ENCODE results near the gene TRMT1L. TPM values are rescaled to one million over a fixed set of nuclear protein-coding genes. Genes with fewer than 3 reads are reported as not detected.

Gene TRMT1L
- total and polyA plus RNA-seq, 2 of the 8 experiments (the other 6 are each of a cell fraction or from before 2014, with no cell fraction given) = 13.8 to 22.3 TPM

DNA sequence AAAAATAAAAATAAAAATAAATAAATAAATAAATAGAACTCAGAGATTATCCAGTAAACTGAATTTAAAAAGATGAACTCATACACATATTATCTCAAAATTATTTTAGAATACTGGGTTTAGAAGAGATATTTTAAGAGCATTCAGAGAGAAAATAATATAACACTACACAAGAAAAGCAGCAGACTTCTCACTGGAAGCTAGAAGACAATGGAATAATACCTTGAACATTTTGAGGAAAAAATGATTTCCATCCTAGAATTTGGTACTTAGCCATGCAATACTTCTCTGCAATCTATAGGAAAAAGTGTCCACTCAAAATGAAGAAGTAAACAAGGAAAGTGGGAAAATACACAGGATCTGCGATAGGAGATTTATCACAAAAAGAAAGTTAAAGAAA is 24.2 kb downstream of the TRMT1L start:
- peaks cover 0 to 6% of the 10 kb centered on the region in 2 experiments; a peak in 2 of 4 replicates for H3K9me3 ChIP-seq (ENCODE audit: insufficient read depth in 2 of 2, low read depth in 1 of 2, low read length in 1 of 2)
- no peak overlapping the region for H3K56ac ChIP-seq (replicated peaks; ENCODE audit: insufficient read length, low read depth, low read length)
- H3K79me2 ChIP-seq (ENCODE audit: control insufficient read depth in 1 of 2, insufficient read depth in 2 of 2, low read length in 2 of 2) = no peaks in the 10 kb centered on the region
- no peak overlapping the region for H2BK15ac ChIP-seq (ENCODE audit: low read length)
- H3K36me3 ChIP-seq (ENCODE audit: control insufficient read depth in 2 of 4, insufficient read depth in 4 of 4, low read length in 3 of 4) = peaks cover 0 to 22% (median 6%) of the 10 kb centered on the region in 4 experiments; a peak in 5 of 8 replicates
- no peak overlapping the region for H3K18ac ChIP-seq (ENCODE audit: extremely low read depth, low read length)
- DNase-seq (ENCODE audit: low read depth in 1 of 2, low spot score in 2 of 2) (no peak), FAIRE-seq (no peak)
- CTCF ChIA-PET (ENCODE audit: partially characterized antibody) = interaction anchor here (0.7 kb wide), 1 partner anchor 22 kb away, joined by 3 read pairs; no protein-coding TSS in a partner anchor
- no peaks in the 10 kb centered on the region for H3K79me1 ChIP-seq (ENCODE audit: low read depth, low read length)
- H2AFZ ChIP-seq (ENCODE audit: low read length) = no peak overlapping the region
- no peak overlapping the region for H2BK120ac ChIP-seq (replicated peaks; ENCODE audit: low read depth, low read length)
- POLR2A ChIA-PET (ENCODE audit: partially characterized antibody) = no interaction called here
- no peak overlapping the region for H3K4me2 ChIP-seq (ENCODE audit: insufficient read depth in 1 of 2, low read depth in 2 of 2, low read length in 2 of 2)
- H3K27ac ChIP-seq (ENCODE audit: low read depth, low read length) = no peak overlapping the region
- H2BK5ac ChIP-seq (ENCODE audit: low read depth, low read length) = no peak overlapping the region
- no peaks in the 10 kb centered on the region for H3K23me2 ChIP-seq (ENCODE audit: low read depth, low read length)
- no peak overlapping the region for H2BK20ac ChIP-seq (ENCODE audit: low read length)
- no peak overlapping the region for H4K8ac ChIP-seq (ENCODE audit: extremely low read depth, insufficient read depth, low read length)
- TF ChIP-seq KDM4A (IDR thresholded peaks at IDR 0.05; ENCODE audit: low read depth, low read length, severe bottlenecking) (no peak), SIX5 (IDR thresholded peaks at IDR 0.05; ENCODE audit: low read depth, low read length) (no peak), CHD1 (IDR thresholded peaks at IDR 0.05; ENCODE audit: low read depth, low read length) (no peak), ASH2L (IDR thresholded peaks at IDR 0.05; ENCODE audit: low read length) (no peak), MAFK (IDR thresholded peaks at IDR 0.05; ENCODE audit: low read depth, low read length) (no peak)
- H3K4ac ChIP-seq (replicated peaks; ENCODE audit: insufficient read length, low read depth, low read length) = no peak overlapping the region
- H2BK12ac ChIP-seq (ENCODE audit: low read depth, low read length) = no peak overlapping the region
- no peak overlapping the region for H3K23ac ChIP-seq (ENCODE audit: insufficient read length)
- no peak overlapping the region for H2AK5ac ChIP-seq (ENCODE audit: low read depth, low read length)
- H3K9ac ChIP-seq (replicated peaks in 1 of 4; ENCODE audit: extremely low read depth in 1 of 4, low read depth in 3 of 4, low read length in 3 of 4) = no peak overlapping the region
- 95% methylated on average over 1 of the region's 1 CpG; no CpG with 5 or more reads in 1 of the 2 experiments for WGBS, 2 experiments (ENCODE audit: extremely low coverage in 1 of 2, insufficient coverage in 1 of 2, insufficient read length in 1 of 2, insufficient replicate concordance in 2 of 2, low coverage in 1 of 2, low lambda C conversion rate in 2 of 2, missing lambda C conversion rate in 1 of 2)
- no peaks in the 10 kb centered on the region for H3K27me3 ChIP-seq (replicated peaks in 1 of 4; ENCODE audit: control insufficient read depth in 3 of 4, extremely low read depth in 1 of 4, insufficient read depth in 3 of 4, low read length in 3 of 4)
- no peaks in the 10 kb centered on the region for H3K4me1 ChIP-seq (replicated peaks in 1 of 4; ENCODE audit: control insufficient read depth in 3 of 4, insufficient read depth in 4 of 4, low read length in 3 of 4)
- no peaks in the 10 kb centered on the region for H4K20me1 ChIP-seq (replicated peaks in 1 of 2; ENCODE audit: control insufficient read depth in 1 of 2, insufficient read depth in 2 of 2, low read length in 2 of 2)
- H3K14ac ChIP-seq (ENCODE audit: insufficient read length) = no peak overlapping the region
- no peak overlapping the region for H3K4me3 ChIP-seq (ENCODE audit: extremely low read depth in 1 of 4, insufficient read depth in 2 of 4, low read depth in 3 of 4, low read length in 4 of 4)
- H4K91ac ChIP-seq (replicated peaks; ENCODE audit: insufficient read length, low read length) = no peak overlapping the region
- no peak overlapping the region for H4K5ac ChIP-seq (ENCODE audit: insufficient read length, low read depth, low read length)

Measured in H1 (cell line).